GM10266 (cell line): ENCODE measurements around the gene DOCK9.

ENCODE experiments used
- DNase-seq: peaks from one replicate; pipeline ENCODE4 v3.0.0; 2012; ENCODE audit errors: extremely low spot score
- TF ChIP-seq, protein P1 (sequence below): IDR thresholded peaks from 2 replicates; pipeline ENCODE4 v1.5.1; 2012; ENCODE audit warnings: mild to moderate bottlenecking, low read depth; ENCODE audit not compliant: control insufficient read depth, insufficient read depth; ENCODE audit errors: missing control alignments

The DOCK9 gene

DNA sequence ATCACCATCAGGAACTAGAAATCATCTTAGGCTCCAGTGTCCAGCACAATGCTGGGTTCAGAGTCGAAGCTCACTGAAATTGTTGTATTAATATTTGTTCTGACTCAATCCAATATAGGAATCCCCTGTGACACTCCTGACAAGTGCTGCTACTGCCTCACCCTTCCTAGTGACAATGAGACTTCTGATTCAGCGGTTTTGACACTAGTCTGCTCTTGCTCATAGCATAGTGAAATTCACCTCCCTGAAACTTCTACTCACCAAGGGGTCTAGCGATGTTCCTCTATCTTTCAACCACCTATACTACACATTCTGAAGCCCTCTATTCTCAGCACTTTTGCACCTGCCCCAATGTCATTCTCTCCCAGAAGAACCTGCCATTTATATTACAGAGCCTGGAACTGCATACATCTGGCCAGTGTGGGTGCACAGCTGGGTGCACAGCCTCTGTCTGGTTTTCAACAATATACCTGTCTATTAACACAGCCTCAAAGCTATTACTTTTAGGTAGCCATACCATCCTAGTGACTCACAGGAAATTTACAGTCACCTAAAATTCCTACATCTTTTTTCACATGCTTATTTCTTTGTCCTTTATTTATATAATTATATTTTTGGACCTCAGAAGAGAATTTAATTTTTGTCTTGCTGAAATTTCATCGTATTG is 88.3 kb downstream of the DOCK9 start:
- no peak for DNase-seq

DNA sequence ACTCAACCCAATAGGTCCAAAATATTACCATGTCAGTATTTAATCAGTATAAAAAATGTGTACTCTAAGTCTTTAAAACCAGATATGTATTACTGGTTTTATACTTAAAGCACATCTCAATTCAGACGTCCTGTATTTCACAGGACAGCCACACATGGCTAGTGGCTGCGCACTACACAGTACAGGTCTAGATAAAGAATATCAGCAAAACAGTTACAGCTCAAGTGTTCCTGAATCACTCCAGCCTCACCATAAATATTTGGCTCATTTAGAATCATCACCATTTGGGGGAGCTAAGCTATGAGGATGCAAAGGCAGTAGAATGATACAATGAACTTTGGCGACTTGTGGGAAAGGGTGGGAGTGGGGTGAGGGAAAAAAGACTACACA is 89.0 kb downstream of the DOCK9 start:
- DNase-seq, result no peak
- TF ChIP-seq, protein P1, sequence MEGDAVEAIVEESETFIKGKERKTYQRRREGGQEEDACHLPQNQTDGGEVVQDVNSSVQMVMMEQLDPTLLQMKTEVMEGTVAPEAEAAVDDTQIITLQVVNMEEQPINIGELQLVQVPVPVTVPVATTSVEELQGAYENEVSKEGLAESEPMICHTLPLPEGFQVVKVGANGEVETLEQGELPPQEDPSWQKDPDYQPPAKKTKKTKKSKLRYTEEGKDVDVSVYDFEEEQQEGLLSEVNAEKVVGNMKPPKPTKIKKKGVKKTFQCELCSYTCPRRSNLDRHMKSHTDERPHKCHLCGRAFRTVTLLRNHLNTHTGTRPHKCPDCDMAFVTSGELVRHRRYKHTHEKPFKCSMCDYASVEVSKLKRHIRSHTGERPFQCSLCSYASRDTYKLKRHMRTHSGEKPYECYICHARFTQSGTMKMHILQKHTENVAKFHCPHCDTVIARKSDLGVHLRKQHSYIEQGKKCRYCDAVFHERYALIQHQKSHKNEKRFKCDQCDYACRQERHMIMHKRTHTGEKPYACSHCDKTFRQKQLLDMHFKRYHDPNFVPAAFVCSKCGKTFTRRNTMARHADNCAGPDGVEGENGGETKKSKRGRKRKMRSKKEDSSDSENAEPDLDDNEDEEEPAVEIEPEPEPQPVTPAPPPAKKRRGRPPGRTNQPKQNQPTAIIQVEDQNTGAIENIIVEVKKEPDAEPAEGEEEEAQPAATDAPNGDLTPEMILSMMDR, result no peak

More for the DNA sequence above, 88.3 kb downstream of the DOCK9 start:
- TF ChIP-seq, protein P1, result no peak

DNA sequence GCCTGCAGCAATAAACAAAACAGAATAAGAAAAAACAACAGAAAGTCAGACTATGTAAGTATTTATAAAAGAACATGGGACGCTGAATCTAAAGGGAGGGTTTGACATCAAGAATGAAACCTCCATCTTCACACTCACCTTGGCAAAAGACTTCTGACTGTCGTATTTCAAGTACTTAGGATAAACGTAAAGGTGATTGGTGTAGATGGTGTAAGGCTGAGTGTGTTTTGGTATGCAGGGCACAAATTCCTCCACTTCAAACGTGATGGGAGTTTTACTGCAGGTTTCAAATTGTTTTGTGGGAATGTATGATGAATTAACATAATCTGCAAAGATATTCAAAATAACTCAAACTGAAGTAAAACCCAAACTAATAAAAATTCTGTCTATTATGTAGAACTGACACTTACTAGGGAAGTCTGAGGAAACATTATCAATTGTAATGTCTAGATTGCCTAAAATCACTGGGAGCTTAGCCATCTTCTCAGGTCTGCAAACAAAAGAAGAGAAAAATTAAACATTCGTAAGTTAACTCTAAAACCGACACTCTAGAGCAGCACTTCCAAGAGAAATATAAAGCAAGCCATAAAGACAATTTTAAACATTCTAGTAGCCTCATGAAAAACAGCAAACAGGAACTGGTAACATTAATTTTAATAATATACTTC is 89.5 kb downstream of the DOCK9 start:
- no peak for DNase-seq
- TF ChIP-seq, protein P1, result no peak

DNA sequence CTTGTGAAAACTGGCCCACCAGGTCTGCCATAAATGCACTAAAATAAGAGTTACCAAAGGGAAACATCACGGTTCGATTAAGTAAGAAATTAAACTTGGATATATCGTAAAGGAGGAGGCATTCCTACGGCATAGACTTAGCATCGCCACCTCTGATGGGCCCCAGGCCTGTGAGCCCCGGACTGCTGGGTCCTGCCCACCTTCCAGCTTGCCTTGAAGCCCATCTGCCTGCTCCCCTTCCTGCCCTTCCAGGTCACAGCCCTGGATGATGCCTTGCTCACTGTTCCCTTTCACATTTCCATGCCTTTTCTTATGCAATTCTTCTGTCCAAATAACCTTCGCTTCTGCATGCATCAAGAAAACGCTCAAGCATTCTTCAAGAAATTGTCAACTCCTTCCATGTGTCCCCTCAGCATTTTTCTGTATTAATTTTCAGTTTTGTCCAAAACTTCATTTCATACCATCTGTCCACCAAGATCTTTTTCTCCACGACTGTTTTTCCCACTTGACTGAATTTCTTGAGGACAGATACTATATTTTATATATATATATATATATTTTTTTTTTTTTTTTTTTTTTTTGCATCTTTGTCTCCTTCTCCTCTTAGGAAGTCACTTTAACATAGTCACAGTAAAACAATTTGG is 91.2 kb downstream of the DOCK9 start:
- TF ChIP-seq, protein P1, result no peak
- no peak for DNase-seq

DNA sequence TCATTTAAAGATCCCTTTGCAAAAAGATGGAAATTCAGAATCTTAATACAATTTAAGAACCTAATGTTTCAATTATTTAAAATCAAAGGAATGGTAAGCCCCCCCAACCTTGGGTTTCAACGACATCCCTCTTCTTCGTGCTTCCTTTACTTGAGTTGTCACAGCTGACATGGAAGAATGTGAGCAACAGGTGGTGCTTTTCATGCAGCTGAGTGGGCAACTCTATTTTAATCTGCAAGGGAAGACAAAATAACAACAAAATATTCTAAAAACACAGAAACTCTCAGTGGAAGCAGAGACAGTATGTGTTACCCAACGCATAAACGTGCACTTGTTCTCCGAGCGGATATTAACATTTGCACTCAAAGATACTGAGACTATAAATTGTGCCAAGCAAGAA is 92.3 kb downstream of the DOCK9 start:
- TF ChIP-seq, protein P1, result no peak
- DNase-seq, result no peak

DNA sequence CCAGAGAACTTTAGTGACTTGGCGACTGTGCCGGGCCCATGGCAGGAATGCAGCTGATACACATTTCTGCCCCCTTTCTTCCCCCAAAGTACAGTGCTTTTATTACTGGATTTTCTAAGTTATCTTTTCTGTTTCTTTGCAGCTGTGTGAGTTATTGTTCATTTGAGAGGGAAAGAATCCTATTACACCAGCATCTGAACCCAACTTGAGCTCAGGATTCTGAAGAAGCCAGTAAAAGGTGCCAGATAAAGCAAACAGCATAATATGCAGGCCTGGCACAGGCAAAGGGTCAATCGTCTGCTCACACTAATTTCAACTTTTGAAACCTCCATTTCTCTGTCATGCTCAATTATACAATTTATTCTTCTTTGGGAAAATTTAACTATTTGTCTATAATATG is 93.9 kb downstream of the DOCK9 start:
- TF ChIP-seq, protein P1, result no peak
- no peak for DNase-seq

DNA sequence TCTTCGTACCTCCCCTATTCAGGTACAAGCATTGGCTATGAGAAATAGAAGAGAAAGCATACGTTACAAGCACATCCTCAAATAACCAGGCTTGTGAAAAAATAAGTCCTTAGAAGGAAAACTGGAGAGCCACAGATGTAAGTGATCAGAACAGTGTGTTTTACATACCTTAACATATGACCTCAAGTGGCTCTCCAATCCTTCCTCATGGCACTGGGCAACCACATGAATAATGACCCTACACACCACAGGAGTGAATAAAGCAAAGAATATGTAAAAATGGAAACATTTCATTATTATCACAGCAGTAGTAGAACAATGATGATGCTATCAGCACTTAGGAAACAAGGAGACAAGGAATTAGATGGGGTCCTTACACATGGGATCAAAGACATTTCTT is 96.5 kb downstream of the DOCK9 start:
- DNase-seq, result no peak
- TF ChIP-seq, protein P1, result no peak
